ENCODE data around the gene TMC7. TPM values are rescaled to one million over a fixed set of nuclear protein-coding genes. Genes with fewer than 3 reads are reported as not detected.

Gene TMC7
- total RNA-seq, 1 experiment from 2014 or later = 4.3 TPM

DNA sequence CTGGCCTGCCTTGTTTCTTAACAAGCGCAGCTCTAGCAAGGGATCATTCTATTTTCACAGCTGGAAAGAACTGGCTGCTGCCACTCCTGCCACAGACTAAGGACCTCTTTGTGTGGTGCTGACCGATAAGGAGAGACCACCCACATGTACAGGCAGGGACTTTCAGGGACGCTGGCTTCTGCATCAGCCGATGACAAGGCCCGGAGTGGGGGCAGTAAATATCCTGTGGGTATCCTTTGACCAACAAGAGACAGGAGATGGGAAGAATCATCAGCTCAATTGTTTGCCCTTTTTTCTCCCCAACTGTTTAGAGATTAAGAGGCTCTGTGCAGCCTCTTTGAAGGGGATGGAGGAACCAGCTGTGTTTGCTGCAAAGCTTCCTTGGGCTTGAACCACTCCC lies 120.9 kb downstream of the TMC7 start:
- Histone ChIP-seq H3K23me2 (ENCODE audit: insufficient read length, low read depth, low read length, poor library complexity, severe bottlenecking) (no peaks in the 10 kb centered on the region), H3K27me3 (ENCODE audit: insufficient read depth, low read length) (no peaks in the 10 kb centered on the region), H2BK20ac (ENCODE audit: low read depth, low read length, poor library complexity, severe bottlenecking) (no peak overlapping the region), H2AFZ (ENCODE audit: low read length) (no peak overlapping the region), H3K56ac (ENCODE audit: insufficient read length, low read depth, low read length) (no peak overlapping the region), H2BK5ac (ENCODE audit: insufficient read length, low read length) (no peak overlapping the region), H4K5ac (ENCODE audit: insufficient read length, low read depth, low read length) (no peak overlapping the region), H2BK120ac (ENCODE audit: low read depth, low read length, poor library complexity, severe bottlenecking) (no peak overlapping the region), H3K27ac (ENCODE audit: insufficient read length, low read depth, low read length) (no peak overlapping the region), H4K91ac (ENCODE audit: insufficient read length, low read depth, low read length) (no peak overlapping the region), H4K20me1 (ENCODE audit: control insufficient read depth, insufficient read depth, insufficient read length) (no peaks in the 10 kb centered on the region), H3K4me2 (ENCODE audit: insufficient read depth, insufficient read length, low read length) (no peak overlapping the region), H3K79me2 (ENCODE audit: insufficient read depth, low read length) (no peaks in the 10 kb centered on the region), H2BK15ac (ENCODE audit: low read depth, low read length) (no peak overlapping the region), H3K79me1 (ENCODE audit: insufficient read depth, low read depth, low read length, poor library complexity, severe bottlenecking) (no peaks in the 10 kb centered on the region), H4K8ac (replicated peaks; ENCODE audit: insufficient read length, low read depth, low read length) (no peak overlapping the region), H2AK5ac (ENCODE audit: insufficient read length, low read length) (no peak overlapping the region), H3K9me3 (ENCODE audit: control insufficient read depth, low read depth, low read length) (no peaks in the 10 kb centered on the region), H3K4me1 (ENCODE audit: insufficient read depth, low read length) (no peaks in the 10 kb centered on the region; the same call in 1 of the 2 replicates), H3K9ac (ENCODE audit: extremely low read depth, insufficient read length, low read length) (no peak overlapping the region), H3K4ac (ENCODE audit: low read depth, low read length) (no peak overlapping the region), H3K14ac (ENCODE audit: insufficient read depth, low read length) (no peak overlapping the region), H2BK12ac (ENCODE audit: insufficient read length, low read depth, low read length) (no peak overlapping the region), H3T11ph (ENCODE audit: low read length) (no peak overlapping the region), H3K23ac (ENCODE audit: insufficient read length, low read depth, low read length) (no peak overlapping the region), H3K18ac (ENCODE audit: insufficient read length, low read depth, low read length) (no peak overlapping the region)
- DNase-seq = no peak
- TF ChIP-seq, protein P1, sequence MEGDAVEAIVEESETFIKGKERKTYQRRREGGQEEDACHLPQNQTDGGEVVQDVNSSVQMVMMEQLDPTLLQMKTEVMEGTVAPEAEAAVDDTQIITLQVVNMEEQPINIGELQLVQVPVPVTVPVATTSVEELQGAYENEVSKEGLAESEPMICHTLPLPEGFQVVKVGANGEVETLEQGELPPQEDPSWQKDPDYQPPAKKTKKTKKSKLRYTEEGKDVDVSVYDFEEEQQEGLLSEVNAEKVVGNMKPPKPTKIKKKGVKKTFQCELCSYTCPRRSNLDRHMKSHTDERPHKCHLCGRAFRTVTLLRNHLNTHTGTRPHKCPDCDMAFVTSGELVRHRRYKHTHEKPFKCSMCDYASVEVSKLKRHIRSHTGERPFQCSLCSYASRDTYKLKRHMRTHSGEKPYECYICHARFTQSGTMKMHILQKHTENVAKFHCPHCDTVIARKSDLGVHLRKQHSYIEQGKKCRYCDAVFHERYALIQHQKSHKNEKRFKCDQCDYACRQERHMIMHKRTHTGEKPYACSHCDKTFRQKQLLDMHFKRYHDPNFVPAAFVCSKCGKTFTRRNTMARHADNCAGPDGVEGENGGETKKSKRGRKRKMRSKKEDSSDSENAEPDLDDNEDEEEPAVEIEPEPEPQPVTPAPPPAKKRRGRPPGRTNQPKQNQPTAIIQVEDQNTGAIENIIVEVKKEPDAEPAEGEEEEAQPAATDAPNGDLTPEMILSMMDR (conservative IDR thresholded peaks at IDR 0.05) = no peak
- no peak overlapping the region; a peak in 1 of 7 replicates for H3K27ac Mint-ChIP-seq
- H3K9me3 Mint-ChIP-seq = no peaks in the 10 kb centered on the region
- H3K27me3 Mint-ChIP-seq (ENCODE audit: low read depth) = no peaks in the 10 kb centered on the region; the same call in 1 of the 2 replicates
- WGBS (ENCODE audit: extremely low coverage, insufficient read length, low lambda C conversion rate) = no CpG with 5 or more reads among the region's 5 CpGs
- no peak overlapping the region for H3K4me3 Mint-ChIP-seq
- peaks cover 13 to 16% of the 10 kb centered on the region in 2 experiments for H3K4me1 Mint-ChIP-seq
- no peaks in the 10 kb centered on the region for H3K36me3 Mint-ChIP-seq (ENCODE audit: insufficient read depth in 1 of 3, low read depth in 3 of 3)
